Caco-2 (cell line): Measurements from ENCODE around the gene PSD4. TPM values are rescaled to one million over a fixed set of nuclear protein-coding genes. Genes with fewer than 3 reads are reported as not detected.

Source experiments
- BruUV-seq: library from RNA; stranded (reverse); fragments of 400-500 nt; replicated peaks from 2 replicates; lab custom pipeline; 2021; lab: Mats Ljungman, UMichigan
- CTCF ChIA-PET: fragments of 300-600 bp; sonication (Branson Sonifier 250); formaldehyde crosslinking; loops from one replicate; lab custom pipeline; 2022; ENCODE audit warnings: antibody characterized with exemption; lab: Charles Lee
- POLR2A ChIA-PET: fragments of 300-600 bp; sonication (Branson Sonifier 250); formaldehyde crosslinking; loops from one replicate; lab custom pipeline; 2022; ENCODE audit warnings: antibody characterized with exemption; lab: Charles Lee
- DNase-seq, 2 experiments: peaks; one replicate each; pipeline versions ENCODE4 v3.0.0 to v3.0.0-alpha.2; 2020 to 2022
- H3K27me3 ChIP-seq: replicated peaks from 2 replicates; pipeline ENCODE4 v1.6.0; 2011; ENCODE audit warnings: low read length; ENCODE audit not compliant: control insufficient read depth, insufficient read depth
- H3K36me3 ChIP-seq: 2 replicates; pipeline ENCODE4 v1.5.1; 2011; ENCODE audit warnings: low read length; ENCODE audit not compliant: control insufficient read depth, insufficient read depth
- H3K4me1 ChIP-seq: fragments of 250-450 bp; sonication (Bioruptor Pico); 2 replicates; pipeline ENCODE4 v1.5.1; 2020; ENCODE audit warnings: mild to moderate bottlenecking
- H3K4me3 ChIP-seq: 2 replicates; pipeline ENCODE4 v1.5.1; 2011; ENCODE audit warnings: low read depth, mild to moderate bottlenecking, control low read depth, low read length
- H3K9me3 ChIP-seq: fragments of 250-450 bp; sonication (Bioruptor Pico); 2 replicates; pipeline ENCODE4 v1.5.1; 2020; ENCODE audit warnings: mild to moderate bottlenecking, moderate library complexity
- H3K27ac Mint-ChIP-seq: one replicate; pipeline ENCODE4 v1.8.0; 2022; ENCODE audit warnings: mixed read lengths; ENCODE audit not compliant: unreplicated experiment
- H3K27me3 Mint-ChIP-seq: one replicate; pipeline ENCODE4 v1.8.0; 2022; ENCODE audit warnings: mixed read lengths; ENCODE audit not compliant: insufficient read depth, unreplicated experiment
- H3K36me3 Mint-ChIP-seq: one replicate; pipeline ENCODE4 v1.8.0; 2022; ENCODE audit warnings: mild to moderate bottlenecking, mixed read lengths; ENCODE audit not compliant: insufficient read depth, unreplicated experiment
- H3K4me1 Mint-ChIP-seq: one replicate; pipeline ENCODE4 v1.8.0; 2022; ENCODE audit warnings: low read depth, mixed read lengths; ENCODE audit not compliant: unreplicated experiment
- H3K4me3 Mint-ChIP-seq: one replicate; pipeline ENCODE4 v1.8.0; 2022; ENCODE audit warnings: mild to moderate bottlenecking, moderate library complexity, mixed read lengths; ENCODE audit not compliant: unreplicated experiment
- H3K9me3 Mint-ChIP-seq: one replicate; pipeline ENCODE4 v1.8.0; 2022; ENCODE audit warnings: mixed read lengths; ENCODE audit not compliant: unreplicated experiment
- CTCF ChIP-seq, 2 experiments: fragments of 200-600 bp in 1 of 2; IDR thresholded peaks; 1 replicate in 1 of 2; 2 replicates in 1 of 2; pipeline versions ENCODE4 v1.5.1 to v1.8.0; 2011 to 2022; ENCODE audit warnings: antibody characterized with exemption in 1 of 2, control low read depth in 1 of 2, inconsistent platforms in 1 of 2, low read depth in 1 of 2, low read length in 1 of 2, mild to moderate bottlenecking in 1 of 2, moderate library complexity in 1 of 2; ENCODE audit not compliant: insufficient read depth in 1 of 2, severe bottlenecking in 1 of 2, unreplicated experiment in 1 of 2
- intact Hi-C: fragments of 100-400 bp; cut with micrococcal nuclease; formaldehyde crosslinking; loops from one replicate; pipeline ENCODE4 v1.10.0; 2022; ENCODE audit not compliant: unreplicated experiment
- total RNA-seq: library from RNA; stranded (reverse); gene quantifications from 2 replicates; pipeline ENCODE4 v1.2.3, GENCODE V29; 2022

PSD4 gene
- total RNA-seq, 1 experiment from 2014 or later, result 18.7 TPM

- Histone ChIP-seq H3K9me3 (no peaks in the 10 kb centered on the region), H3K27me3 (no peaks in the 10 kb centered on the region), H3K36me3 (0 out of 2 replicates have a peak, but pooled peaks cover 2% of the 10 kb centered on the region), H3K4me1 (no peaks in the 10 kb centered on the region), H3K4me3 (no peak overlapping the region)
- Mint-ChIP-seq H3K9me3 (no peaks in the 10 kb centered on the region), H3K27ac (no peak overlapping the region), H3K4me3 (no peak overlapping the region), H3K36me3 (no peaks in the 10 kb centered on the region), H3K4me1 (peaks cover 5% of the 10 kb centered on the region), H3K27me3 (no peaks in the 10 kb centered on the region)
- POLR2A ChIA-PET, result no interaction called here
- CTCF ChIA-PET, result no interaction called here
- TF ChIP-seq CTCF (IDR thresholded peaks at IDR 0.05; ENCODE audit: insufficient read depth in 1 of 2, low read depth in 1 of 2, low read length in 1 of 2, severe bottlenecking in 1 of 2, unreplicated experiment in 1 of 2), result no peak
- no TSS peak for BruUV-seq
- no peak for DNase-seq
- intact Hi-C loops, result no loop called here
These were observed 2.3 kb upstream of the PSD4 start for GRCh38 chr2:113171334-113172075.

GRCh38 chr2:113172721-113173541, 840 bp upstream of the PSD4 start:
- H3K27me3 ChIP-seq, result no peaks in the 10 kb centered on the region
- peaks cover 5% of the 10 kb centered on the region for H3K4me1 Mint-ChIP-seq
- no peaks in the 10 kb centered on the region for H3K27me3 Mint-ChIP-seq
- no peak overlapping the region for H3K27ac Mint-ChIP-seq
- TF ChIP-seq CTCF (IDR thresholded peaks at IDR 0.05; ENCODE audit: insufficient read depth in 1 of 2, low read depth in 1 of 2, low read length in 1 of 2, severe bottlenecking in 1 of 2, unreplicated experiment in 1 of 2), result no peak
- H3K36me3 ChIP-seq, result 0 out of 2 replicates have a peak, but pooled peaks cover 2% of the 10 kb centered on the region
- intact Hi-C loops, result no loop called here
- 0 out of 2 replicates have a peak, but pooled peaks cover 3% of the 10 kb centered on the region for H3K4me1 ChIP-seq
- no peak overlapping the region for H3K4me3 ChIP-seq
- H3K4me3 Mint-ChIP-seq, result no peak overlapping the region
- H3K9me3 Mint-ChIP-seq, result no peaks in the 10 kb centered on the region
- DNase-seq, result no peak
- ChIA-PET CTCF (interaction anchor here (2.0 kb wide), 1 partner anchor 36 kb away, joined by 8 read pairs; no protein-coding TSS in a partner anchor), POLR2A (interaction anchor here (1.1 kb wide), 1 partner anchor 26 kb away, joined by 4 read pairs; no protein-coding TSS in a partner anchor)
- H3K36me3 Mint-ChIP-seq, result no peaks in the 10 kb centered on the region
- BruUV-seq, result no TSS peak
- H3K9me3 ChIP-seq, result no peaks in the 10 kb centered on the region

GRCh38 chr2:113174376-113174750, 592 bp downstream of the PSD4 start:
- H3K4me3 Mint-ChIP-seq, result no peak overlapping the region
- H3K4me3 ChIP-seq, result no peak overlapping the region
- peaks cover 6% of the 10 kb centered on the region for H3K4me1 ChIP-seq
- H3K36me3 ChIP-seq, result no peaks in the 10 kb centered on the region
- ChIA-PET CTCF (interaction anchor here (1.1 to 2.0 kb wide), 4 partner anchors 18 to 38 kb away, joined by 3 to 9 read pairs (median 6); no protein-coding TSS in a partner anchor), POLR2A (no interaction called here)
- TF ChIP-seq CTCF (IDR thresholded peaks at IDR 0.05; ENCODE audit: insufficient read depth in 1 of 2, low read depth in 1 of 2, low read length in 1 of 2, severe bottlenecking in 1 of 2, unreplicated experiment in 1 of 2), result no peak
- H3K27me3 ChIP-seq, result no peaks in the 10 kb centered on the region
- H3K36me3 Mint-ChIP-seq, result no peaks in the 10 kb centered on the region
- H3K9me3 ChIP-seq, result no peaks in the 10 kb centered on the region
- no peaks in the 10 kb centered on the region for H3K27me3 Mint-ChIP-seq
- DNase-seq, result no peak
- H3K27ac Mint-ChIP-seq, result no peak overlapping the region
- intact Hi-C loops, result no loop called here
- H3K9me3 Mint-ChIP-seq, result no peaks in the 10 kb centered on the region
- H3K4me1 Mint-ChIP-seq, result peaks cover 5% of the 10 kb centered on the region
- BruUV-seq, result no TSS peak
